ENCODE data around the gene PCDHGC5. TPM values are rescaled to one million over a fixed set of nuclear protein-coding genes. Genes with fewer than 3 reads are reported as not detected.

Gene PCDHGC5
- total and polyA plus RNA-seq, 9 of the 15 experiments (the other 6 are each of a cell fraction or from before 2014, with no cell fraction given), result not detected

Other genes starting within 250 kb of the PCDHGC5 start
Only the 7 nearest of the 29 such genes appear.
- 0.09 TPM in 1 of 2 replicates, not detected in the other for gene PCDHGB6, start 81.1 kb upstream of the PCDHGC5 start, total RNA-seq (2014; rRNA removed)
- 0.06 and 0.07 TPM in 2 replicates for gene PCDHGB6, start 81.1 kb upstream of the PCDHGC5 start, total RNA-seq (2014; rRNA removed; fragmentation: Illumina TruSeq; extraction: Trizol)
- gene PCDHGB6, start 81.1 kb upstream of the PCDHGC5 start, total RNA-seq (2015; rRNA removed; fragmentation: Illumina TruSeq; extraction: Trizol), result 0.08 and 0.11 TPM in 2 replicates
- gene PCDHGB6, start 81.1 kb upstream of the PCDHGC5 start, total RNA-seq (2021), result 0.11 TPM in 2 replicates
- gene PCDHGB6, start 81.1 kb upstream of the PCDHGC5 start, polyA plus RNA-seq (2011; rRNA removed), result 0.01 and 0.04 TPM in 2 replicates
- gene PCDHGB6, start 81.1 kb upstream of the PCDHGC5 start, polyA plus RNA-seq (2014; fragmentation: Illumina TruSeq; extraction: Trizol), result not detected in 2 replicates
- under 1 TPM; 0.01 to 0.03 TPM for gene PCDHGB6, start 81.1 kb upstream of the PCDHGC5 start, polyA plus RNA-seq (2014; fragmentation: Nextera tagmentation; extraction: Ambion mirVana)
- 0.07 TPM in 1 of 2 replicates, not detected in the other for gene PCDHGB6, start 81.1 kb upstream of the PCDHGC5 start, polyA plus RNA-seq (2014; rRNA removed)
- gene PCDHGA10, start 76.1 kb upstream of the PCDHGC5 start, total RNA-seq (2014; rRNA removed), result 0.04 and 0.05 TPM in 2 replicates
- gene PCDHGA10, start 76.1 kb upstream of the PCDHGC5 start, total RNA-seq (2014; rRNA removed; fragmentation: Illumina TruSeq; extraction: Trizol), result 0.06 and 0.07 TPM in 2 replicates
- 0.08 and 0.11 TPM in 2 replicates for gene PCDHGA10, start 76.1 kb upstream of the PCDHGC5 start, total RNA-seq (2015; rRNA removed; fragmentation: Illumina TruSeq; extraction: Trizol)
- gene PCDHGA10, start 76.1 kb upstream of the PCDHGC5 start, total RNA-seq (2021), result 0.07 and 0.13 TPM in 2 replicates
- 0.03 TPM in 1 of 2 replicates, not detected in the other for gene PCDHGA10, start 76.1 kb upstream of the PCDHGC5 start, polyA plus RNA-seq (2011; rRNA removed)
- 0.06 TPM in 1 of 2 replicates, not detected in the other for gene PCDHGA10, start 76.1 kb upstream of the PCDHGC5 start, polyA plus RNA-seq (2014; fragmentation: Illumina TruSeq; extraction: Trizol)
- under 1 TPM; 0.01 to 0.04 TPM for gene PCDHGA10, start 76.1 kb upstream of the PCDHGC5 start, polyA plus RNA-seq (2014; fragmentation: Nextera tagmentation; extraction: Ambion mirVana)
- gene PCDHGA10, start 76.1 kb upstream of the PCDHGC5 start, polyA plus RNA-seq (2014; rRNA removed), result 0.01 TPM in 1 of 2 replicates, not detected in the other
- gene PCDHGB7, start 71.4 kb upstream of the PCDHGC5 start, total RNA-seq (2014; rRNA removed), result 0.04 TPM in 1 of 2 replicates, not detected in the other
- gene PCDHGB7, start 71.4 kb upstream of the PCDHGC5 start, total RNA-seq (2014; rRNA removed; fragmentation: Illumina TruSeq; extraction: Trizol), result not detected in 2 replicates
- gene PCDHGB7, start 71.4 kb upstream of the PCDHGC5 start, total RNA-seq (2015; rRNA removed; fragmentation: Illumina TruSeq; extraction: Trizol), result 0.08 TPM in 1 of 2 replicates, not detected in the other
- gene PCDHGB7, start 71.4 kb upstream of the PCDHGC5 start, total RNA-seq (2021), result 0.04 and 0.09 TPM in 2 replicates
- not detected in 2 replicates for gene PCDHGB7, start 71.4 kb upstream of the PCDHGC5 start, polyA plus RNA-seq (2011; rRNA removed)
- gene PCDHGB7, start 71.4 kb upstream of the PCDHGC5 start, polyA plus RNA-seq (2014; fragmentation: Illumina TruSeq; extraction: Trizol), result not detected in 2 replicates
- gene PCDHGB7, start 71.4 kb upstream of the PCDHGC5 start, polyA plus RNA-seq (2014; fragmentation: Nextera tagmentation; extraction: Ambion mirVana), result not detected
- gene PCDHGB7, start 71.4 kb upstream of the PCDHGC5 start, polyA plus RNA-seq (2014; rRNA removed), result not detected in 2 replicates
- 0.04 and 0.05 TPM in 2 replicates for gene PCDHGA11, start 68.0 kb upstream of the PCDHGC5 start, total RNA-seq (2014; rRNA removed)
- 0.04 and 0.06 TPM in 2 replicates for gene PCDHGA11, start 68.0 kb upstream of the PCDHGC5 start, total RNA-seq (2014; rRNA removed; fragmentation: Illumina TruSeq; extraction: Trizol)
- gene PCDHGA11, start 68.0 kb upstream of the PCDHGC5 start, total RNA-seq (2015; rRNA removed; fragmentation: Illumina TruSeq; extraction: Trizol), result 0.07 and 0.08 TPM in 2 replicates
- gene PCDHGA11, start 68.0 kb upstream of the PCDHGC5 start, total RNA-seq (2021), result 0.04 TPM in 1 of 2 replicates, not detected in the other
- 0.01 TPM in 1 of 2 replicates, not detected in the other for gene PCDHGA11, start 68.0 kb upstream of the PCDHGC5 start, polyA plus RNA-seq (2011; rRNA removed)
- gene PCDHGA11, start 68.0 kb upstream of the PCDHGC5 start, polyA plus RNA-seq (2014; fragmentation: Illumina TruSeq; extraction: Trizol), result 0.04 TPM in 1 of 2 replicates, not detected in the other
- not detected for gene PCDHGA11, start 68.0 kb upstream of the PCDHGC5 start, polyA plus RNA-seq (2014; fragmentation: Nextera tagmentation; extraction: Ambion mirVana)
- not detected in 2 replicates for gene PCDHGA11, start 68.0 kb upstream of the PCDHGC5 start, polyA plus RNA-seq (2014; rRNA removed)
- gene PCDHGA12, start 58.6 kb upstream of the PCDHGC5 start, total RNA-seq (2014; rRNA removed), result not detected in 2 replicates
- not detected in 2 replicates for gene PCDHGA12, start 58.6 kb upstream of the PCDHGC5 start, total RNA-seq (2014; rRNA removed; fragmentation: Illumina TruSeq; extraction: Trizol)
- not detected in 2 replicates for gene PCDHGA12, start 58.6 kb upstream of the PCDHGC5 start, total RNA-seq (2015; rRNA removed; fragmentation: Illumina TruSeq; extraction: Trizol)
- gene PCDHGA12, start 58.6 kb upstream of the PCDHGC5 start, total RNA-seq (2021), result 0.13 TPM in 1 of 2 replicates, not detected in the other
- 0.03 TPM in 1 of 2 replicates, not detected in the other for gene PCDHGA12, start 58.6 kb upstream of the PCDHGC5 start, polyA plus RNA-seq (2011; rRNA removed)
- gene PCDHGA12, start 58.6 kb upstream of the PCDHGC5 start, polyA plus RNA-seq (2014; fragmentation: Illumina TruSeq; extraction: Trizol), result not detected in 2 replicates
- gene PCDHGA12, start 58.6 kb upstream of the PCDHGC5 start, polyA plus RNA-seq (2014; fragmentation: Nextera tagmentation; extraction: Ambion mirVana), result not detected
- gene PCDHGA12, start 58.6 kb upstream of the PCDHGC5 start, polyA plus RNA-seq (2014; rRNA removed), result not detected in 2 replicates
- not detected in 2 replicates for gene PCDHGC3, start 13.1 kb upstream of the PCDHGC5 start, total RNA-seq (2014; rRNA removed)
- gene PCDHGC3, start 13.1 kb upstream of the PCDHGC5 start, total RNA-seq (2014; rRNA removed; fragmentation: Illumina TruSeq; extraction: Trizol), result not detected in 2 replicates
- gene PCDHGC3, start 13.1 kb upstream of the PCDHGC5 start, total RNA-seq (2015; rRNA removed; fragmentation: Illumina TruSeq; extraction: Trizol), result not detected in 2 replicates
- 0.07 and 0.20 TPM in 2 replicates for gene PCDHGC3, start 13.1 kb upstream of the PCDHGC5 start, total RNA-seq (2021)
- not detected in 2 replicates for gene PCDHGC3, start 13.1 kb upstream of the PCDHGC5 start, polyA plus RNA-seq (2011; rRNA removed)
- not detected in 2 replicates for gene PCDHGC3, start 13.1 kb upstream of the PCDHGC5 start, polyA plus RNA-seq (2014; fragmentation: Illumina TruSeq; extraction: Trizol)
- gene PCDHGC3, start 13.1 kb upstream of the PCDHGC5 start, polyA plus RNA-seq (2014; fragmentation: Nextera tagmentation; extraction: Ambion mirVana), result not detected
- gene PCDHGC3, start 13.1 kb upstream of the PCDHGC5 start, polyA plus RNA-seq (2014; rRNA removed), result not detected in 2 replicates
- 0.05 TPM in 1 of 2 replicates, not detected in the other for gene PCDHGC4, start 4.1 kb upstream of the PCDHGC5 start, total RNA-seq (2014; rRNA removed)
- gene PCDHGC4, start 4.1 kb upstream of the PCDHGC5 start, total RNA-seq (2014; rRNA removed; fragmentation: Illumina TruSeq; extraction: Trizol), result not detected in 2 replicates
- not detected in 2 replicates for gene PCDHGC4, start 4.1 kb upstream of the PCDHGC5 start, total RNA-seq (2015; rRNA removed; fragmentation: Illumina TruSeq; extraction: Trizol)
- not detected in 2 replicates for gene PCDHGC4, start 4.1 kb upstream of the PCDHGC5 start, total RNA-seq (2021)
- not detected in 2 replicates for gene PCDHGC4, start 4.1 kb upstream of the PCDHGC5 start, polyA plus RNA-seq (2011; rRNA removed)
- not detected in 2 replicates for gene PCDHGC4, start 4.1 kb upstream of the PCDHGC5 start, polyA plus RNA-seq (2014; fragmentation: Illumina TruSeq; extraction: Trizol)
- gene PCDHGC4, start 4.1 kb upstream of the PCDHGC5 start, polyA plus RNA-seq (2014; fragmentation: Nextera tagmentation; extraction: Ambion mirVana), result not detected
- gene PCDHGC4, start 4.1 kb upstream of the PCDHGC5 start, polyA plus RNA-seq (2014; rRNA removed), result not detected in 2 replicates

All from K562 (cell line).